ACC112 (cell line): ENCODE measurements around the gene ABAT.

Experiments
- H2AFZ ChIP-seq: fragments of 200-600 bp; sonication (generic); one replicate; pipeline ENCODE4 v1.6.0; 2017; ENCODE audit warnings: antibody characterized with exemption, low read length; ENCODE audit not compliant: unreplicated experiment
- H3K27ac ChIP-seq: fragments of 200-600 bp; sonication (generic); 2 replicates; pipeline ENCODE4 v1.5.1; 2014; ENCODE audit warnings: low read depth, mild to moderate bottlenecking, antibody characterized with exemption, low read length, moderate library complexity
- H3K27me3 ChIP-seq: fragments of 200-600 bp; sonication (generic); 2 replicates; pipeline ENCODE4 v1.6.1; 2014; ENCODE audit warnings: mild to moderate bottlenecking, antibody characterized with exemption, low read length, moderate library complexity, mixed read lengths; ENCODE audit not compliant: insufficient read depth
- H3K36me3 ChIP-seq: fragments of 200-600 bp; sonication (generic); 2 replicates; pipeline ENCODE4 v1.6.1; 2016; ENCODE audit warnings: mild to moderate bottlenecking, antibody characterized with exemption, low read length, moderate library complexity, mixed read lengths; ENCODE audit not compliant: insufficient read depth
- H3K4me1 ChIP-seq: fragments of 200-600 bp; sonication (generic); one replicate; pipeline ENCODE4 v1.6.1; 2016; ENCODE audit warnings: low read length, mixed read lengths; ENCODE audit not compliant: insufficient read depth, unreplicated experiment, control insufficient read depth
- H3K4me3 ChIP-seq: fragments of 200-600 bp; sonication (generic); 2 replicates; pipeline ENCODE4 v1.5.1; 2014; ENCODE audit warnings: mild to moderate bottlenecking, low read depth, low read length
- H3K79me2 ChIP-seq: fragments of 200-600 bp; sonication (generic); one replicate; pipeline ENCODE4 v1.6.0; 2016; ENCODE audit warnings: low read length; ENCODE audit not compliant: control insufficient read depth, unreplicated experiment, insufficient read depth

Gene ABAT

GRCh38 chr16:8669481-8669880 is 4.9 kb upstream of the ABAT start:
- Histone ChIP-seq H3K27me3 (no peaks in the 10 kb centered on the region), H3K36me3 (no peaks in the 10 kb centered on the region), H2AFZ (no peak overlapping the region), H3K79me2 (no peaks in the 10 kb centered on the region), H3K4me1 (no peaks in the 10 kb centered on the region), H3K4me3 (no peak overlapping the region), H3K27ac (no peak overlapping the region)

- Histone ChIP-seq H3K27ac (no peak overlapping the region), H2AFZ (no peak overlapping the region), H3K4me3 (no peak overlapping the region)
These were observed 4.3 kb upstream of the ABAT start for GRCh38 chr16:8670014-8670560.

GRCh38 chr16:8673611-8674412 is 605 bp upstream of the ABAT start:
- Histone ChIP-seq H3K36me3 (no peaks in the 10 kb centered on the region), H3K4me3 (peak overlapping the region; percentile 76), H3K27ac (no peak overlapping the region), H3K79me2 (no peaks in the 10 kb centered on the region), H3K27me3 (0 out of 2 replicates have a peak, but pooled peaks cover 4% of the 10 kb centered on the region), H3K4me1 (peaks cover 15% of the 10 kb centered on the region), H2AFZ (no peak overlapping the region)

More at GRCh38 chr16:8670014-8670560, 4.3 kb upstream of the ABAT start:
- no peaks in the 10 kb centered on the region for H3K36me3 ChIP-seq
- no peaks in the 10 kb centered on the region for H3K27me3 ChIP-seq
- H3K79me2 ChIP-seq: no peaks in the 10 kb centered on the region
- no peaks in the 10 kb centered on the region for H3K4me1 ChIP-seq

- Histone ChIP-seq H3K4me1 (peaks cover 15% of the 10 kb centered on the region), H3K27me3 (0 out of 2 replicates have a peak, but pooled peaks cover 4% of the 10 kb centered on the region), H3K79me2 (no peaks in the 10 kb centered on the region), H3K36me3 (no peaks in the 10 kb centered on the region), H3K27ac (no peak overlapping the region), H2AFZ (no peak overlapping the region), H3K4me3 (no peak overlapping the region; the same call in 1 of the 2 replicates)
These were observed 1.1 kb downstream of the ABAT start for GRCh38 chr16:8675183-8676159.

GRCh38 chr16:8676160-8676547 is 1.7 kb downstream of the ABAT start:
- peaks cover 15% of the 10 kb centered on the region for H3K4me1 ChIP-seq
- H3K27me3 ChIP-seq: 0 out of 2 replicates have a peak, but pooled peaks cover 4% of the 10 kb centered on the region
- no peaks in the 10 kb centered on the region for H3K36me3 ChIP-seq
- no peak overlapping the region for H3K4me3 ChIP-seq
- no peak overlapping the region for H2AFZ ChIP-seq
- H3K27ac ChIP-seq: no peak overlapping the region
- no peaks in the 10 kb centered on the region for H3K79me2 ChIP-seq

- peaks cover 15% of the 10 kb centered on the region for H3K4me1 ChIP-seq
- no peak overlapping the region for H3K4me3 ChIP-seq
- no peak overlapping the region for H3K27ac ChIP-seq
- H3K36me3 ChIP-seq: no peaks in the 10 kb centered on the region
- no peak overlapping the region for H2AFZ ChIP-seq
- 0 out of 2 replicates have a peak, but pooled peaks cover 4% of the 10 kb centered on the region for H3K27me3 ChIP-seq
- no peaks in the 10 kb centered on the region for H3K79me2 ChIP-seq
These were observed 2.4 kb downstream of the ABAT start for GRCh38 chr16:8676737-8677375.

- no peaks in the 10 kb centered on the region for H3K36me3 ChIP-seq
- H3K79me2 ChIP-seq: no peaks in the 10 kb centered on the region
- no peak overlapping the region for H3K4me3 ChIP-seq
- 0 out of 2 replicates have a peak, but pooled peaks cover 4% of the 10 kb centered on the region for H3K27me3 ChIP-seq
- no peak overlapping the region for H3K27ac ChIP-seq
- H2AFZ ChIP-seq: no peak overlapping the region
- peaks cover 15% of the 10 kb centered on the region for H3K4me1 ChIP-seq
These were observed 3.1 kb downstream of the ABAT start for GRCh38 chr16:8677481-8677880.

GRCh38 chr16:8678068-8678927 is 3.9 kb downstream of the ABAT start:
- Histone ChIP-seq H2AFZ (no peak overlapping the region), H3K79me2 (no peaks in the 10 kb centered on the region), H3K27ac (0 out of 2 replicates have a peak overlapping the region, but pooled peaks have one; percentile 16), H3K27me3 (0 out of 2 replicates have a peak, but pooled peaks cover 9% of the 10 kb centered on the region), H3K4me3 (no peak overlapping the region), H3K4me1 (peaks cover 15% of the 10 kb centered on the region), H3K36me3 (no peaks in the 10 kb centered on the region)

- Histone ChIP-seq H3K27ac (no peak overlapping the region), H2AFZ (no peak overlapping the region), H3K36me3 (no peaks in the 10 kb centered on the region), H3K27me3 (peaks cover 14% of the 10 kb centered on the region; the same call in 1 of the 2 replicates), H3K4me1 (peaks cover 15% of the 10 kb centered on the region), H3K79me2 (no peaks in the 10 kb centered on the region), H3K4me3 (no peak overlapping the region)
These were observed 4.7 kb downstream of the ABAT start for GRCh38 chr16:8679151-8679550.
